NCI-H226 (cell line): ENCODE results near the gene LRMDA.

Source experiments
- DNase-seq: peaks from one replicate; pipeline ENCODE4 v3.0.0-alpha.2; 2015

LRMDA gene

GRCh38 chr10:76072384-76072783 lies 641.0 kb downstream of the LRMDA start:
- no peak for DNase-seq

GRCh38 chr10:76073524-76073923 lies 642.1 kb downstream of the LRMDA start:
- DNase-seq, result no peak

GRCh38 chr10:76074659-76075058 lies 643.2 kb downstream of the LRMDA start:
- no peak for DNase-seq

- peak; percentile 64 for DNase-seq
Observed at GRCh38 chr10:76080451-76080850, 649.0 kb downstream of the LRMDA start.

GRCh38 chr10:76080991-76081390 lies 649.6 kb downstream of the LRMDA start:
- DNase-seq, result peak; percentile 74

- peak; percentile 16 for DNase-seq
Observed at GRCh38 chr10:76082232-76082631, 650.8 kb downstream of the LRMDA start.

- peak; percentile 97 for DNase-seq
Observed at GRCh38 chr10:76082956-76083355, 651.5 kb downstream of the LRMDA start.

- no peak for DNase-seq
Observed at GRCh38 chr10:76085002-76085816, 653.8 kb downstream of the LRMDA start.

GRCh38 chr10:76085817-76086167 lies 654.4 kb downstream of the LRMDA start:
- DNase-seq, result no peak

- no peak for DNase-seq
Observed at GRCh38 chr10:76086170-76086760, 654.8 kb downstream of the LRMDA start.

- peak; percentile 97 for DNase-seq
Observed at GRCh38 chr10:76086761-76087639, 655.6 kb downstream of the LRMDA start.

- DNase-seq, result no peak
Observed at GRCh38 chr10:76088008-76088407, 656.6 kb downstream of the LRMDA start.

- DNase-seq, result no peak
Observed at GRCh38 chr10:76088980-76089379, 657.6 kb downstream of the LRMDA start.

- no peak for DNase-seq
Observed at GRCh38 chr10:76089556-76090180, 658.2 kb downstream of the LRMDA start.

GRCh38 chr10:76091926-76092325 lies 660.5 kb downstream of the LRMDA start:
- DNase-seq, result no peak

- DNase-seq, result no peak
Observed at GRCh38 chr10:76106611-76107010, 675.2 kb downstream of the LRMDA start.

- DNase-seq, result no peak
Observed at GRCh38 chr10:76108563-76109359, 677.3 kb downstream of the LRMDA start.

GRCh38 chr10:76111404-76111803 lies 680.0 kb downstream of the LRMDA start:
- DNase-seq, result no peak

- no peak for DNase-seq
Observed at GRCh38 chr10:76111986-76112825, 680.8 kb downstream of the LRMDA start.

GRCh38 chr10:76112826-76113150 lies 681.4 kb downstream of the LRMDA start:
- no peak for DNase-seq

GRCh38 chr10:76113952-76114351 lies 682.5 kb downstream of the LRMDA start:
- DNase-seq, result peak; percentile 43
